Cardiac fibroblast (primary cell): ENCODE data around the gene CDC42EP5.

Experiments used
- DNase-seq, 2 donors: peaks; one replicate each; pipeline versions ENCODE4 v3.0.0 to v3.0.0-alpha.2; 2010; ENCODE audit warnings: low read depth in 2 of 2
- H3K4me3 ChIP-seq, 2 donors: replicated peaks in 1 of 2; 1 replicate in 1 of 2; 2 replicates in 1 of 2; pipeline ENCODE4 v1.5.1; 2011; ENCODE audit warnings: low read depth in 2 of 2, low read length in 2 of 2, mild to moderate bottlenecking in 2 of 2, moderate library complexity in 1 of 2
- TF ChIP-seq, protein P1 (sequence below): IDR thresholded peaks from one replicate; pipeline ENCODE4 v1.5.1; 2011; ENCODE audit warnings: low read depth, mild to moderate bottlenecking, low read length, inconsistent platforms

The CDC42EP5 gene

DNA sequence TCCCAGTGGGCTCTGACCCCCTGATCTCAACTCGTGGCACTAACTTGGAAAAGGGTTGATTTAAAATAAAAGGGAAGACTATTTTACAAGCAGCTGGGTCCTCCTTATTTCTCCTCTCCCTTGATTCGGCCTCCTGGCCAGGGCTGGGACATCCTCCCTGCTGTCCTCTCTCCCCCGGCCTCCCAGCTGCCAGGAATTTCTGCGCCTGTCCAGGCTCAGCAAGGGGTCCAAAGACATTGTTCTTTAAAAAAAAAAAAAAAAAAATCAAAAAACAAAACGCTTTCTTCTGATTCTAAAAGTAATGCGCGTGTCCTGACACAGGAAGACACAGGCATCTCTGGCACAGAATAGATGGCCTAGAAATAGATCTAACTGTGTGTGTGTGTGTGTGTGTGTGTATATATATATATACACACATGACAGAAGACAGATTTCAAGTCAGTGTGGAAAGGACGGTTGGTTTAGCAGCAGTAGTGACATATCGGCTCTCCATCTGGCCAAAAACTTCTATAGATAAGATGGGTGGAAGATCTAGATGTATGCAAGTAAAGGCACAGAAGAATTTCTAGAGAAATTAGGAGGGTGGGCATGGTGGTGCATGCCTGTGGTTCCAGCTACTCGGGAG, 36.4 kb downstream of the CDC42EP5 start:
- TF ChIP-seq, protein P1, sequence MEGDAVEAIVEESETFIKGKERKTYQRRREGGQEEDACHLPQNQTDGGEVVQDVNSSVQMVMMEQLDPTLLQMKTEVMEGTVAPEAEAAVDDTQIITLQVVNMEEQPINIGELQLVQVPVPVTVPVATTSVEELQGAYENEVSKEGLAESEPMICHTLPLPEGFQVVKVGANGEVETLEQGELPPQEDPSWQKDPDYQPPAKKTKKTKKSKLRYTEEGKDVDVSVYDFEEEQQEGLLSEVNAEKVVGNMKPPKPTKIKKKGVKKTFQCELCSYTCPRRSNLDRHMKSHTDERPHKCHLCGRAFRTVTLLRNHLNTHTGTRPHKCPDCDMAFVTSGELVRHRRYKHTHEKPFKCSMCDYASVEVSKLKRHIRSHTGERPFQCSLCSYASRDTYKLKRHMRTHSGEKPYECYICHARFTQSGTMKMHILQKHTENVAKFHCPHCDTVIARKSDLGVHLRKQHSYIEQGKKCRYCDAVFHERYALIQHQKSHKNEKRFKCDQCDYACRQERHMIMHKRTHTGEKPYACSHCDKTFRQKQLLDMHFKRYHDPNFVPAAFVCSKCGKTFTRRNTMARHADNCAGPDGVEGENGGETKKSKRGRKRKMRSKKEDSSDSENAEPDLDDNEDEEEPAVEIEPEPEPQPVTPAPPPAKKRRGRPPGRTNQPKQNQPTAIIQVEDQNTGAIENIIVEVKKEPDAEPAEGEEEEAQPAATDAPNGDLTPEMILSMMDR: no peak
- no peak overlapping the region for H3K4me3 ChIP-seq
- no peak for DNase-seq

DNA sequence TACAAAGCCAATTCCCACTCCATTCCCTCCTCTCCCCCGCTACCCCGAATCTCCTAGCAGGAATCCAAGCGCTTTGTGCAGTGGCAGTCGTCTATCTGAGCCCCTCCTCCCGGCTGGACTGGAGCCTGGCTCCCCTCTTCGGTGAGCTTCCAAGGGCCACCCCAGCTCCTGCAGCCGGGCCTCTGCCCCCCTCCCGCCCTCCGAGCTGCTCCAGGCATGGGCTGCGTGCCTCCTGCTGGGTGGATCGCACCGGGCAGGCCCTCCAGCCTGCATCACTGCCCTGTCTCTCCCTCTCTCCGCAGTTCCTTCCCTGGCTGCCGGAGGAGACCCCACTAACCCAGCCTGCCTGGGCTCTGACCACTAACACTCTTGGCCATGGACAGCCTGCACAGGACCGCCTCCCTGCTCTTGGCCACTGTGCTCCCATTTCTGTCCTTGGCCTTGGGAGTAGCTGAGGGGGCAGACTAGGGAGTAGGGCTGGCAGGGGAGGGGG, 37.0 kb downstream of the CDC42EP5 start:
- no peak for DNase-seq
- no peak overlapping the region for H3K4me3 ChIP-seq
- TF ChIP-seq, protein P1: no peak

DNA sequence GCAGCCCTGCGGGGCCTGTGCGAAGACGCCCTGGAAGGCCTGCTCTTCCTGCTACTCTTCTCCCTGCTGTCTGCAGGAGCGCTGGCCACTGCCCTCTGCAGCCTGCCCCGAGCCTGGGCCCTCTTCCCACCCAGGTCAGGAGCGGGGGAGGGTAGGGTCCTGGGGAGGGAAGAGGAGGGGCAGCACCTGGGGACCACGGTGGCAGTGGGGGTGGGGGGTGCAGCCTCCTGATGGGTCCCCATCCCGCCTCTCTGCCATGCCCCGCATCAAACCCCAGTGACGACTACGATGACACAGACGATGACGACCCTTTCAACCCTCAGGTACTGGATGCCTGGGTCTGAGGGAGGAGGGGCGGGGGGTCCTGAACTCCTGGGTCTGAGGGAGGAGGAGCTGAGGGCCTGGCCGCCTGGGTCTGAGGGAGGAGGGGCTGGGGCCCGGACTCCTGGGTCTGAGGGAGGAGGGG, 37.5 kb downstream of the CDC42EP5 start:
- no peak for DNase-seq
- TF ChIP-seq, protein P1: no peak
- H3K4me3 ChIP-seq: no peak overlapping the region

DNA sequence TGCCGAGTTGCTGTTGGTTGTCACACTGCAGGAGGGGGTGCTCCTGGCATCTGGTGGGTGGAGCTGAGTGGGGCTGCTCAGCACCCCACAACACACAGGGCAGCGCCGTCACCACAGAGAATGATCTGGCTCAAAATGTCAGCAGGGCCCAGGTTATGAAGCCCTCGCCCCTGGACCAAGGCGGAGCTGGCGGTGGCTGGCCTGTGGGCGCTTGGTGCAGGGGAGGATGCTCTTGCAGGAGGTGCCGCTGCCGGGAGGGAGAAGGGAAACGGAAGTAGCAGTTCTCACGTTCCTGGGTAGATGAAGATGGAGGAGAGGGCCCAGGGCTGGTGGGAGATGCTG, 38.3 kb downstream of the CDC42EP5 start:
- TF ChIP-seq, protein P1: no peak
- DNase-seq: no peak
- H3K4me3 ChIP-seq: no peak overlapping the region

DNA sequence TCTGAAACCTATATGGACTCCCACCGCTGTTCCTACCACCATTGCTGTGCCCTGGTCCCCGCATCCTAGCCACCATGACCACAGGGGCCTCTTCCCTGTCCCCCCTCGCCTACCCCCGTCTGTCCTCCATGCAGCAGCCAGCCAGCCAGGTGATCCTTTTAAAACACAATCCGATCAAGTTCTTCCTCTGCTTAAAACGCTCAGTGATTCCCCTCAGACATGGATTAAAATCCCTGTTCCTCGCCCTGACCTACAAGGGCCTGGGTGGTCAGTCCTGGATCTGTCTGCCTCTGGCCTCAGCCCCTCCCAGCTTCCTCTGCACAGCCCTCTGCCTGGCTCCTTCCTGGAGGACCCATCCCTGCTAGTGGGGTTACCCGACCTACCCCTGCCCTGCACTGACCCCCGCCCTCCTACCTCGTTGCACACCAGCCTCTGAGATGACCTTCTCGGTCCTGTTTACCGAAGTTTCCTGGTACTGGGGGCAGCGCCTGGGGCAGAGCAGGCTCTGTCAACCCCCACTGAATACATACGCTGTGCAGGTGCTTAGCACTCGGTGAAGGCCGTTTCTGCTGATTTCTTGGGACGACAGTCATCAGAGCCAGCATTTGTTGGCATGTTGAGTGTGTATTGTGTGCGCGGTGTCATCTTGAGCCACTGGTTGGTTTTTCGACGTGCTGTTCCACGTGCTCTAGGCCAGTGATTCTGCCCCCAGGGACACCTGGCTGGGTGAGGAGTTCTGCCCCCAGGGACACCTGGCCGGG, 38.8 kb downstream of the CDC42EP5 start:
- no peak for DNase-seq
- TF ChIP-seq, protein P1: no peak
- no peak overlapping the region for H3K4me3 ChIP-seq

DNA sequence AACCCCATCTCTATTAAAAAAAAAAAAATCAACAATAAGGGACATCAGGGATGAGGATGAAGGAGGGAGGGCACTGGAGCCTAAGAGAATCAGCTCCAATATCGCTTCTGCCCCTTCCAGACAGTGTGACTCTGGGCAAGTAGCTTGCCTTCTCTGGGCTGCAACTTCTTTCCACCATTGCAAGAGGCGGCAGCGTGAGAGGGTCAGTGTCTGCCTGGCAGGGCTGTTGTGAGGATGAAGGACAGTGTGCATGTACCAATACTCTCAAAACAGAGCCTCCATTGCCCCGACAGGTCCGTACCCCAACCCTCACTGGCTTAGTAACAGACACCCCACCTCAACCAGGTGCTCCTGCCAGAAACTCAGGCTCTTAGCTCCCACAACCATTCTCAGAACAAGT, 39.4 kb downstream of the CDC42EP5 start:
- TF ChIP-seq, protein P1: no peak
- no peak for DNase-seq
- H3K4me3 ChIP-seq: no peak overlapping the region
